IMR-90 (cell line): Measurements from ENCODE around the gene CFAP91. TPM values are rescaled to one million over a fixed set of nuclear protein-coding genes. Genes with fewer than 3 reads are reported as not detected.

Experiments used
- ATAC-seq: fragments of 200-7000 bp; cut with Tn5 transposase; 2 replicates; pipeline ENCODE4 v1.9.1; 2020; ENCODE audit warnings: low read depth, mild to moderate bottlenecking, moderate library complexity
- BruUV-seq: library from RNA; stranded (reverse); fragments of 400-500 nt; replicated peaks from 2 replicates; lab custom pipeline; 2021; lab: Mats Ljungman, UMichigan
- CTCF ChIA-PET: fragments of 300-600 bp; formaldehyde crosslinking; extraction: SDS; loops from one replicate; lab custom pipeline; 2021; ENCODE audit warnings: antibody characterized with exemption; lab: Yijun Ruan, JAX
- POLR2A ChIA-PET: fragments of 300-600 bp; sonication (Branson Sonifier 250); formaldehyde crosslinking; loops from one replicate; lab custom pipeline; 2022; ENCODE audit warnings: antibody characterized with exemption; ENCODE audit not compliant: unreplicated experiment; lab: Charles Lee
- DNase-seq: peaks from one replicate; pipeline ENCODE4 v3.0.0; 2013
- H2AFZ ChIP-seq: replicated peaks from 2 replicates; pipeline ENCODE3; 2013; ENCODE audit warnings: low read length, mild to moderate bottlenecking; ENCODE audit not compliant: poor library complexity
- H2AK5ac ChIP-seq: 2 replicates; pipeline ENCODE4 v1.6.1; 2013; ENCODE audit warnings: low read depth, low read length, inconsistent platforms
- H2AK9ac ChIP-seq: replicated peaks from 2 replicates; pipeline ENCODE3; 2013; ENCODE audit warnings: mild to moderate bottlenecking, low read depth, low read length, moderate library complexity; ENCODE audit not compliant: poor library complexity
- H2BK120ac ChIP-seq: 2 replicates; pipeline ENCODE4 v1.6.1; 2013; ENCODE audit warnings: low read depth, low read length, inconsistent platforms
- H2BK15ac ChIP-seq: 3 replicates; pipeline ENCODE4 v1.6.1; 2013; ENCODE audit warnings: low read depth, low read length, inconsistent platforms
- H2BK20ac ChIP-seq: 2 replicates; pipeline ENCODE4 v1.6.1; 2013; ENCODE audit warnings: low read depth, mild to moderate bottlenecking, inconsistent platforms, low read length, moderate library complexity
- H2BK5ac ChIP-seq: 2 replicates; pipeline ENCODE4 v1.6.1; 2013; ENCODE audit warnings: mild to moderate bottlenecking, low read depth, low read length, inconsistent platforms; ENCODE audit not compliant: poor library complexity, severe bottlenecking
- H3K14ac ChIP-seq: replicated peaks from 2 replicates; pipeline ENCODE4 v1.6.1; 2013; ENCODE audit warnings: low read depth, low read length, inconsistent platforms
- H3K18ac ChIP-seq: 2 replicates; pipeline ENCODE4 v1.6.1; 2013; ENCODE audit warnings: low read depth, low read length, control low read depth
- H3K23ac ChIP-seq: 2 replicates; pipeline ENCODE4 v1.6.1; 2013; ENCODE audit warnings: low read depth, low read length, inconsistent platforms
- H3K27ac ChIP-seq: 2 replicates; pipeline ENCODE4 v1.5.1; 2013; ENCODE audit warnings: mild to moderate bottlenecking, control low read depth, low read length; ENCODE audit not compliant: insufficient read depth
- H3K27me3 ChIP-seq: 2 replicates; pipeline ENCODE4 v1.6.1; 2013; ENCODE audit warnings: low read length; ENCODE audit not compliant: control insufficient read depth, insufficient read depth
- H3K36me3 ChIP-seq: 2 replicates; pipeline ENCODE4 v1.6.1; 2013; ENCODE audit warnings: low read length, mixed read lengths; ENCODE audit not compliant: control insufficient read depth, insufficient read depth
- H3K4ac ChIP-seq: 2 replicates; pipeline ENCODE4 v1.6.1; 2013; ENCODE audit warnings: low read depth, low read length, inconsistent platforms
- H3K4me1 ChIP-seq: 2 replicates; pipeline ENCODE4 v1.6.1; 2013; ENCODE audit warnings: low read length, mixed read lengths; ENCODE audit not compliant: control insufficient read depth, insufficient read depth
- H3K4me2 ChIP-seq: 2 replicates; pipeline ENCODE4 v1.6.1; 2013; ENCODE audit warnings: low read depth, mild to moderate bottlenecking, control low read depth, low read length, moderate library complexity
- H3K4me3 ChIP-seq: 2 replicates; pipeline ENCODE4 v1.5.1; 2013; ENCODE audit warnings: low read depth, mild to moderate bottlenecking, control low read depth, low read length, moderate library complexity; ENCODE audit not compliant: insufficient read depth
- H3K56ac ChIP-seq: 2 replicates; pipeline ENCODE4 v1.6.1; 2013; ENCODE audit warnings: low read length, inconsistent platforms; ENCODE audit not compliant: insufficient read depth; ENCODE audit errors: extremely low read depth
- H3K79me1 ChIP-seq, 2 experiments: 2 replicates each; pipeline ENCODE4 v1.6.1; 2013; ENCODE audit warnings: low read length in 2 of 2, inconsistent platforms in 1 of 2, low read depth in 1 of 2
- H3K9ac ChIP-seq: 2 replicates; pipeline ENCODE4 v1.6.1; 2013; ENCODE audit warnings: low read depth, low read length, control low read depth
- H3K9me1 ChIP-seq: 2 replicates; pipeline ENCODE4 v1.6.1; 2013; ENCODE audit warnings: low read length, inconsistent platforms; ENCODE audit not compliant: insufficient read depth
- H3K9me3 ChIP-seq: 2 replicates; pipeline ENCODE4 v1.6.1; 2013; ENCODE audit warnings: low read length; ENCODE audit not compliant: control insufficient read depth, insufficient read depth
- H4K20me1 ChIP-seq: 2 replicates; pipeline ENCODE4 v1.6.1; 2013; ENCODE audit warnings: low read length, inconsistent platforms; ENCODE audit not compliant: insufficient read depth
- H4K5ac ChIP-seq: 2 replicates; pipeline ENCODE4 v1.6.1; 2013; ENCODE audit warnings: mild to moderate bottlenecking, low read depth, low read length, control low read depth
- H4K8ac ChIP-seq, 2 experiments: 2 replicates each; pipeline ENCODE4 v1.6.1; 2013; ENCODE audit warnings: low read depth in 2 of 2, low read length in 2 of 2, control low read depth in 1 of 2, inconsistent platforms in 1 of 2
- H4K91ac ChIP-seq: 2 replicates; pipeline ENCODE4 v1.6.1; 2013; ENCODE audit warnings: low read depth, low read length, inconsistent platforms; ENCODE audit not compliant: insufficient read depth
- BHLHE40 ChIP-seq: fragments of 150-350 bp; IDR thresholded peaks from 2 replicates; pipeline ENCODE4 v1.6.1; 2016; ENCODE audit warnings: mild to moderate bottlenecking, low read depth, low read length
- CEBPB ChIP-seq: IDR thresholded peaks from 2 replicates; pipeline ENCODE4 v1.6.1; 2012; ENCODE audit warnings: low read depth, low read length, improper control_type of control experiment
- FOS ChIP-seq: fragments of 150-350 bp; IDR thresholded peaks from 2 replicates; pipeline ENCODE4 v1.6.1; 2016; ENCODE audit warnings: low read depth, low read length
- MAFK ChIP-seq: IDR thresholded peaks from 2 replicates; pipeline ENCODE4 v1.6.1; 2012; ENCODE audit warnings: low read depth, low read length, improper control_type of control experiment
- MAZ ChIP-seq: IDR thresholded peaks from 2 replicates; pipeline ENCODE4 v1.6.1; 2012; ENCODE audit warnings: low read depth, mild to moderate bottlenecking, low read length, improper control_type of control experiment, moderate library complexity, borderline replicate concordance
- NFE2L2 ChIP-seq: fragments of 150-350 bp; IDR thresholded peaks from 2 replicates; pipeline ENCODE4 v1.6.1; 2016; ENCODE audit warnings: low read depth, mild to moderate bottlenecking, low read length
- POLR2A ChIP-seq: IDR thresholded peaks from 2 replicates; pipeline ENCODE4 v1.6.1; 2012; ENCODE audit warnings: mild to moderate bottlenecking, low read depth, low read length
- RCOR1 ChIP-seq: IDR thresholded peaks from 2 replicates; pipeline ENCODE4 v1.6.1; 2012; ENCODE audit warnings: mild to moderate bottlenecking, low read length, improper control_type of control experiment; ENCODE audit not compliant: insufficient replicate concordance
- RFX5 ChIP-seq: IDR thresholded peaks from 2 replicates; pipeline ENCODE4 v1.8.0; 2012; ENCODE audit warnings: low read depth, mild to moderate bottlenecking, low read length, moderate library complexity
- SMC3 ChIP-seq: fragments of 150-350 bp; IDR thresholded peaks from 2 replicates; pipeline ENCODE4 v1.6.1; 2016; ENCODE audit warnings: low read depth, mild to moderate bottlenecking, antibody characterized with exemption, low read length, moderate library complexity
- WGBS, 2 experiments: methylation state at CpG; one replicate each; pipeline versions ENCODE4 v1.1.5 to v1.1.7; 2013; ENCODE audit warnings: missing lambda C conversion rate in 2 of 2; ENCODE audit not compliant: insufficient read length in 1 of 2; ENCODE audit errors: extremely low coverage in 2 of 2; 5-methylcytosine and 5-hydroxymethylcytosine counted together
- dilution Hi-C: fragments of 300-500 bp; cut with HindIII; formaldehyde crosslinking; loops from one replicate; pipeline ENCODE4 v1.14.3; 2018; ENCODE audit warnings: low sequenced_read_pairs; ENCODE audit not compliant: unreplicated experiment
- in situ Hi-C: fragments of 300-500 bp; cut with MboI; formaldehyde crosslinking; loops from 3 replicates; pipeline ENCODE4 v1.14.3; 2019; ENCODE audit warnings: low sequenced_read_pairs, inconsistent platforms, mixed read lengths
- intact Hi-C: fragments of 100-400 bp; cut with micrococcal nuclease; formaldehyde crosslinking; loops from 2 replicates; pipeline ENCODE4 v1.10.0; 2022
- polyA plus RNA-seq, 3 experiments: library from polyadenylated mRNA; depleted of rRNA; stranded (reverse); fragments of >200 nt; gene quantifications; 2 replicates each; pipeline ENCODE4 v1.2.3, GENCODE V29; 2012; ENCODE audit warnings: low replicate concordance in 1 of 3
- total RNA-seq: library from RNA; depleted of rRNA; stranded (reverse); fragments of >200 nt; gene quantifications from 2 replicates; pipeline ENCODE4 v1.2.3, GENCODE V29; 2012
- TF ChIP-seq, protein P1 (sequence below): conservative IDR thresholded peaks from 2 replicates; pipeline ENCODE4 v1.5.1; 2012; ENCODE audit warnings: mild to moderate bottlenecking, low read depth, low read length, improper control_type of control experiment
- TF ChIP-seq, protein P2 (sequence below): fragments of 150-350 bp; IDR thresholded peaks from 2 replicates; pipeline ENCODE4 v1.6.1; 2016; ENCODE audit warnings: low read depth, mild to moderate bottlenecking, low read length, moderate library complexity, borderline replicate concordance

The CFAP91 gene
- total and polyA plus RNA-seq, 2 of the 4 experiments (the other 2 are of a cell fraction) = not detected

DNA sequence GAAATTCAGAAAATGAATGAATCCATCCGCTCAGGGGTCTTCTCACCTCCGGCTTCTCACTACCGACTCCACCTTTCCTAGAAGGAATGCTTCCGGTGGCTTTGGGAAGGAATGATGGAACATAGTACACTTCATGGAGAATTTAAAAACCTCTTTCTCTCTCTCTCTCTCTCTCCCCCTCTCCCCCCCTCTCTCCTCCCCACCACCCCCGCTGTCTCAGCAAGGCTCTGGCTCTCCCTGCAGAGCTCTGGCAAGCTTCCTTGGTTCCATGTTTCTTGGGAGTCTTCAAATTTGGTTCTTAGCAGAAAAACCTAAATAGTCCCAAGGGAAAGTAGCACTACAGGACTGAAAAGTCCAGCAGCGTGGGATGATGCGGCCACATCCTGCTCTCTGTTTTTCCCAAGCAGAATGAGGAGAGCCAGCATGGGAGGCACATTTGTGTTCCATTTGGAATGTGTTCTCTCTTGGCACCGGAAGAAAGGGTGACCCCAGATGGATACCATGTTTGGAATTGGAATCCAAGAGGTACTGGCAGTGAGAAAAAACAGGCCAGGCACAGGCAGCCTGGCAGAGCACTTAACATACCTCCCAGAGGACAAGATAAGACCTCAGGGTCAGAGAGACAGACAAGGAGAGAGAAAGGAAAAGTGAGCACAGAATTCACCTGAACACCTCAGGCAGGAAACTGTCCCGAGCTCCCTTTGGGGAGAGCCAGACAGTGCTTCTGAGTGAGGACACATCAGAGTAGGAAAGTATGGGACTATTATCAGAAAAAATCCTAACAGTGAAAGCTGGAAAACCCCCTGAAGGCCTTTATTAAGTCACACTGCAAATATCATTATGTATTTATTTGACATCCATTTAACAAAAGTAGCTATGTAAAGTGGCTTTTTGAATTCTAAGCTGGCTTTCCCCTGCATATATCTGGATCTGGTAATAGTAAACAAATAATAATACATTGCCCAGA is 42.1 kb upstream of the CFAP91 start, which contains the start of gene POPDC2:
TSS of gene POPDC2 (minus strand) at position 116 of the 967 bp plus-strand sequence. CDS start 166 bp downstream, outside the sequence.
- BruUV-seq = no TSS peak
- DNase-seq = no peak
- H4K8ac ChIP-seq = no peak within 1 kb of the TSS
- 0 out of 2 replicates have a peak, but pooled peaks cover under 1% of the 10 kb centered on the region for H3K9me3 ChIP-seq
- no peaks in the 10 kb centered on the region for H4K20me1 ChIP-seq
- POLR2A ChIA-PET = no interaction called here
- CTCF ChIA-PET = no interaction called here
- H3K4me2 ChIP-seq = no peak within 1 kb of the TSS
- H2AFZ ChIP-seq = no peak within 1 kb of the TSS
- no peaks in the 10 kb centered on the region for H3K79me1 ChIP-seq
- no peak for ATAC-seq
- peaks cover 3% of the 10 kb centered on the region for H3K27me3 ChIP-seq
- no peak within 1 kb of the TSS for H3K4ac ChIP-seq
- dilution Hi-C loops = no loop called here
- H3K4me1 ChIP-seq = peaks cover 2% of the 10 kb centered on the region; the same call in 1 of the 2 replicates
- no peak within 1 kb of the TSS for H2BK15ac ChIP-seq
- no peak within 1 kb of the TSS for H2BK20ac ChIP-seq
- H2BK5ac ChIP-seq = no peak within 1 kb of the TSS
- H2AK9ac ChIP-seq = no peak within 1 kb of the TSS
- H4K91ac ChIP-seq = no peak within 1 kb of the TSS
- H3K9ac ChIP-seq = no peak within 1 kb of the TSS
- H2BK120ac ChIP-seq = no peak within 1 kb of the TSS
- WGBS, 2 experiments = no CpG with 5 or more reads among the region's 9 CpGs
- H3K4me3 ChIP-seq = no peak within 1 kb of the TSS
- no peaks in the 10 kb centered on the region for H3K9me1 ChIP-seq
- H3K56ac ChIP-seq = no peak within 1 kb of the TSS
- no peak within 1 kb of the TSS for H2AK5ac ChIP-seq
- H3K14ac ChIP-seq = no peak within 1 kb of the TSS
- TF ChIP-seq CEBPB (no peak), FOS (no peak), SMC3 (no peak), NFE2L2 (no peak), RFX5 (no peak), RCOR1 (no peak), MAZ (no peak), POLR2A (no peak), BHLHE40 (no peak), MAFK (no peak)
- TF ChIP-seq, protein P1, sequence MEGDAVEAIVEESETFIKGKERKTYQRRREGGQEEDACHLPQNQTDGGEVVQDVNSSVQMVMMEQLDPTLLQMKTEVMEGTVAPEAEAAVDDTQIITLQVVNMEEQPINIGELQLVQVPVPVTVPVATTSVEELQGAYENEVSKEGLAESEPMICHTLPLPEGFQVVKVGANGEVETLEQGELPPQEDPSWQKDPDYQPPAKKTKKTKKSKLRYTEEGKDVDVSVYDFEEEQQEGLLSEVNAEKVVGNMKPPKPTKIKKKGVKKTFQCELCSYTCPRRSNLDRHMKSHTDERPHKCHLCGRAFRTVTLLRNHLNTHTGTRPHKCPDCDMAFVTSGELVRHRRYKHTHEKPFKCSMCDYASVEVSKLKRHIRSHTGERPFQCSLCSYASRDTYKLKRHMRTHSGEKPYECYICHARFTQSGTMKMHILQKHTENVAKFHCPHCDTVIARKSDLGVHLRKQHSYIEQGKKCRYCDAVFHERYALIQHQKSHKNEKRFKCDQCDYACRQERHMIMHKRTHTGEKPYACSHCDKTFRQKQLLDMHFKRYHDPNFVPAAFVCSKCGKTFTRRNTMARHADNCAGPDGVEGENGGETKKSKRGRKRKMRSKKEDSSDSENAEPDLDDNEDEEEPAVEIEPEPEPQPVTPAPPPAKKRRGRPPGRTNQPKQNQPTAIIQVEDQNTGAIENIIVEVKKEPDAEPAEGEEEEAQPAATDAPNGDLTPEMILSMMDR = no peak
- TF ChIP-seq, protein P2, sequence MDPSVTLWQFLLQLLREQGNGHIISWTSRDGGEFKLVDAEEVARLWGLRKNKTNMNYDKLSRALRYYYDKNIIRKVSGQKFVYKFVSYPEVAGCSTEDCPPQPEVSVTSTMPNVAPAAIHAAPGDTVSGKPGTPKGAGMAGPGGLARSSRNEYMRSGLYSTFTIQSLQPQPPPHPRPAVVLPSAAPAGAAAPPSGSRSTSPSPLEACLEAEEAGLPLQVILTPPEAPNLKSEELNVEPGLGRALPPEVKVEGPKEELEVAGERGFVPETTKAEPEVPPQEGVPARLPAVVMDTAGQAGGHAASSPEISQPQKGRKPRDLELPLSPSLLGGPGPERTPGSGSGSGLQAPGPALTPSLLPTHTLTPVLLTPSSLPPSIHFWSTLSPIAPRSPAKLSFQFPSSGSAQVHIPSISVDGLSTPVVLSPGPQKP = no peak
- no peak within 1 kb of the TSS for H3K23ac ChIP-seq
- H4K5ac ChIP-seq = no peak within 1 kb of the TSS
- in situ Hi-C loops = no loop called here
- H3K27ac ChIP-seq = no peak within 1 kb of the TSS
- H3K36me3 ChIP-seq = no peaks in the 10 kb centered on the region
- H3K18ac ChIP-seq = no peak within 1 kb of the TSS
- intact Hi-C loops = no loop called here
